ENCODE measurements around the gene ERBB4.

ERBB4 gene

GRCh38 chr2:212428681-212429478, 109.7 kb downstream of the ERBB4 start:
- DNase-seq (ENCODE audit: low spot score), result peak; percentile 56

GRCh38 chr2:212427638-212428037, 111.0 kb downstream of the ERBB4 start:
- DNase-seq (ENCODE audit: low spot score), result no peak

GRCh38 chr2:212426637-212427412, 111.8 kb downstream of the ERBB4 start:
- no peak for DNase-seq (ENCODE audit: low spot score)

GRCh38 chr2:212424082-212424481, 114.5 kb downstream of the ERBB4 start:
- DNase-seq (ENCODE audit: low spot score), result no peak

GRCh38 chr2:212423089-212423488, 115.5 kb downstream of the ERBB4 start:
- DNase-seq (ENCODE audit: low spot score), result no peak

- DNase-seq (ENCODE audit: low spot score), result no peak
Observed at GRCh38 chr2:212421556-212422334, 116.9 kb downstream of the ERBB4 start.

GRCh38 chr2:212416086-212416485, 122.5 kb downstream of the ERBB4 start:
- DNase-seq (ENCODE audit: low spot score), result no peak

- DNase-seq (ENCODE audit: low spot score), result no peak
Observed at GRCh38 chr2:212414767-212415211, 123.8 kb downstream of the ERBB4 start.

- DNase-seq (ENCODE audit: low spot score), result no peak
Observed at GRCh38 chr2:212409560-212409959, 129.0 kb downstream of the ERBB4 start.

- DNase-seq (ENCODE audit: low spot score), result no peak
Observed at GRCh38 chr2:212408524-212408923, 130.1 kb downstream of the ERBB4 start.

GRCh38 chr2:212406716-212407115, 131.9 kb downstream of the ERBB4 start:
- no peak for DNase-seq (ENCODE audit: low spot score)

- no peak for DNase-seq (ENCODE audit: low spot score)
Observed at GRCh38 chr2:212402316-212402715, 136.3 kb downstream of the ERBB4 start.

- DNase-seq (ENCODE audit: low spot score), result no peak
Observed at GRCh38 chr2:212398316-212398715, 140.3 kb downstream of the ERBB4 start.

- no peak for DNase-seq (ENCODE audit: low spot score)
Observed at GRCh38 chr2:212392544-212392943, 146.1 kb downstream of the ERBB4 start.

- DNase-seq (ENCODE audit: low spot score), result no peak
Observed at GRCh38 chr2:212392043-212392442, 146.6 kb downstream of the ERBB4 start.

GRCh38 chr2:212387146-212387545, 151.5 kb downstream of the ERBB4 start:
- no peak for DNase-seq (ENCODE audit: low spot score)

GRCh38 chr2:212385241-212385640, 153.4 kb downstream of the ERBB4 start:
- no peak for DNase-seq (ENCODE audit: low spot score)

GRCh38 chr2:212384027-212384426, 154.6 kb downstream of the ERBB4 start:
- DNase-seq (ENCODE audit: low spot score), result no peak

- no peak for DNase-seq (ENCODE audit: low spot score)
Observed at GRCh38 chr2:212381428-212382102, 157.0 kb downstream of the ERBB4 start.

GRCh38 chr2:212379103-212379502, 159.5 kb downstream of the ERBB4 start:
- DNase-seq (ENCODE audit: low spot score), result no peak

- DNase-seq (ENCODE audit: low spot score), result no peak
Observed at GRCh38 chr2:212367431-212367830, 171.2 kb downstream of the ERBB4 start.
